KBM-7 (cell line): ENCODE results near the gene EIF4G2.

Experiments
- DNase-seq: peaks from one replicate; pipeline ENCODE4 v3.0.0-alpha.2; 2015
- in situ Hi-C: fragments of 300-500 bp; cut with MboI; formaldehyde crosslinking; loops from 2 replicates; pipeline ENCODE4 v1.14.3; 2020; ENCODE audit warnings: low sequenced_read_pairs, low pct_unique_long_range_greater_than_20kb, mixed read lengths

EIF4G2 gene

GRCh38 chr11:10813945-10814344, 5.2 kb upstream of the EIF4G2 start:
- in situ Hi-C loops: no loop called here
- DNase-seq: no peak

DNA sequence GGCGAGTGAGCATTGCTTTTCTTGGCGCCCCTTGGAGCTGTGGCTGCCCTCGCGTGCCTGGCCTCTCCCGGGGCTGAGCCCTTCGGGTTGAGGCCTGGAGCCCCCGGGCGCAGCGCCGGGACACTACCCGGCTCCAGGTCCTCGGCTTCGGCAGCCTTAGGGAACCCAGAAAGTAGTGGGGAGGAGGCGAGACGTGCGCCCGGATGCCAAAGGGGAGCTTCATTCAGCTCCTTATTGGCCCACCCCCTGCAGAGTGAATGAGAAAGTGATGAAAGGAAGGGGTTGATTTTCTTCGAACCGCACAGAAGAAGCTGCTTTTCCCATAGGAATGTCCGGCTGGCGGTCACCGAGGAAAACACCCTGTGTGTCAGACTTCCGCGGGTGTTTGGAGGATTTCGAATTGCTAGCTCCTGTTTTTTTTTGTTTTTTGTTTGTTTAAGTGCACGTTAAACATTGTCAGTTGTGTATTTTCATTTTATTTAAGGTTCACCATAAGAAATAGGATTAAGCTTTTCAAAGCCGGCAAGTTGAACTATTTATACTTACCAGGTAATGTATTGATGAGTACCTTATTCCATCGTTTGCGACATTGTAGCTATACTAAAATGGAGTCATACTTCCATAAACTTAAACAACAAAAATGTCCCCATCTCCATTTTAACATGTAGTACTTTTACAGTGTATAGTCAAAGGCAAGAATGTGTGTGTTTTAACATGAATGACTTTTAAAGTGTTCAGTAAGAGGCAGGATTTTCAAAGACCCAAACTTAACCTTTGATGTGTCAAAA, 841 bp upstream of the EIF4G2 start:
- no peak for DNase-seq
- in situ Hi-C loops: no loop called here

DNA sequence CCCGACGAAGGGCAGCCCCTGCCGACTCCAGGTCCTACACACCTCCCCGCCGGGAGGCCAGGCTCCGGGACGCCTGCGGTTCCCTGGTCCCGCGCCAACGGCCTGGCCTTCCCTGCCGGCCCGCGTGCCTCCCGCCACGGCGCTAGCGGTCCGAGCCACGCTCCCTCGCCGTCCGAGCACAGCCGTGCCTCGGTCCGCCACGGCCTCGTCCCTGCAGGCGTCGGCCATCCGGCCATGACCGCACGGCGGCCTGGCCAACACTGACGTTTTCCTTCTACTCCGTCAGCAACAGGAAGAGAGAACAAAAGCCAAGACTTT, 532 bp downstream of the EIF4G2 start:
- DNase-seq: no peak
- in situ Hi-C loops: no loop called here

DNA sequence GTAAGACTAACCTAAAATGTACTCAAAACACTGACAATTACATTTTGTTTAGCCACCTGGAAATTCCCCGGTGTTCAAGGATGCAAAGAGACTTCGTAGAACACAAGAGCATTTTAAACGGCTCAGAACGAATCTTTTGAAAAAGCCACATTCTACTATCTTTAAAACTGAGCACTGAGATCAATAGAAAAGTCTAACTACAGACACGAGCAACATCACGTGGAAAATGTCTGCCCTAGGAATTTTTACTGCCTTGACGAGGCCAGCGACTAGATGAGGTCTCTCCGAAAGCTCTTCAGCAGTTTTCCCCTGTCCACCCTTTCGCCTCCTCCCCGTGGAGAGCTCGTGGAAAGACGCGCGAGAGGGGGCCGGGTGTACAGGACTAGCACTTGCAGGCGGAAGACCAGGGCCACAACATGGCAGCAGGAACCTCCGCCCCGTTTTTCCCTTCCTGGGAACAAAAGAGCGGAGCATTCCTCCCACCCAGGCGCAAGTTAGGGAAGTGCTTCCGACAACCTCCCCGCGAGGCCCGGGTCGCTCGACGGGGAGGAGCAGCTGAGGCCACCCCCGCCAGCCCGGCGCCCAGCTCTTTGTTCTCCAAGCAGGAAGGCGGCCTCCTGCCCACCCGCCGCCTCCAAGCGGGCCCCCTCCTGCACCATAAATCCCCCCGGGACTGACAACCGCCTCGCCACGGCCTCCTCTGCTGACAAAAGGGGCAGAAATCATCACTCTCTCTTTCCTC, 1.1 kb downstream of the EIF4G2 start:
- in situ Hi-C loops: no loop called here
- peak; percentile 59 for DNase-seq

GRCh38 chr11:10806206-10806605, 2.5 kb downstream of the EIF4G2 start:
- DNase-seq: no peak
- in situ Hi-C loops: no loop called here

- in situ Hi-C loops: no loop called here
- DNase-seq: no peak
Observed at GRCh38 chr11:10805741-10806140, 3.0 kb downstream of the EIF4G2 start.

DNA sequence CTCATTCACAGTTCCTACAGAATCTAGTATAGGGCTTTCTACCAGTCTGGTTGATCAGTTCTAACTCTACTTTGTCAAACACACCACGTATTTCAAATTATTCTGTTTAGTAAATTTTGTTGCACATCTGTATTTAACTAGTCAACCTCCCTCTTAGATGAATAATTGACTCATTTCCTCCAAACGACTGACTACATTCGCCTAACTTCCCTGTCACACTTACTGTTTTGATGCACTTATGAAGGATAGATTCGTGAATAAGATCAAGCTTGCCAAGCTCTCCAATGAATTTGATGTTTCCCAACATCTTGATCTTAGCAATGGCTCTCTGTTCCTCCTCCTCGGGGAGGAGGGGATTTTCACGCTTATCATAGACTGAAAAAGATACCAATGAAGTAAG, 5.0 kb downstream of the EIF4G2 start:
- in situ Hi-C loops: no loop called here
- DNase-seq: no peak

DNA sequence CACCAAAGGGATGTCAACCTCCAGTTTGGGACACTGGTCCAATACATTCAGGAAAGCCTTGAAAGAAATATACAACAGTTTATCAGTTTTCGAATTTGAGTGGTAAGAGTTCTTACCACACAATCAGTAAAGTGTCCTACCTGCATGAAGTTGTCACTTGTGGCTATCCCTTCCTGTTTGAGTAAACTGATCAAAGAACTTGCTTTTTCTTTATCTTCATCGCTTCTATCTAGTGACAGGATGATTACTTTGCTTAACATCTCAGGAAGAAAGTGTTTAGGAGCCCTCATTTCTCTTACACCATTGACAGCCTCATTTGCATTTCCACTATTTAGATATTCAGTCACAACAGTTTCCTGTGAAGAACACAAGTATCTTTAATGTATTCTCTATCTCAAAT, 8.4 kb downstream of the EIF4G2 start:
- in situ Hi-C loops: no loop called here
- no peak for DNase-seq

DNA sequence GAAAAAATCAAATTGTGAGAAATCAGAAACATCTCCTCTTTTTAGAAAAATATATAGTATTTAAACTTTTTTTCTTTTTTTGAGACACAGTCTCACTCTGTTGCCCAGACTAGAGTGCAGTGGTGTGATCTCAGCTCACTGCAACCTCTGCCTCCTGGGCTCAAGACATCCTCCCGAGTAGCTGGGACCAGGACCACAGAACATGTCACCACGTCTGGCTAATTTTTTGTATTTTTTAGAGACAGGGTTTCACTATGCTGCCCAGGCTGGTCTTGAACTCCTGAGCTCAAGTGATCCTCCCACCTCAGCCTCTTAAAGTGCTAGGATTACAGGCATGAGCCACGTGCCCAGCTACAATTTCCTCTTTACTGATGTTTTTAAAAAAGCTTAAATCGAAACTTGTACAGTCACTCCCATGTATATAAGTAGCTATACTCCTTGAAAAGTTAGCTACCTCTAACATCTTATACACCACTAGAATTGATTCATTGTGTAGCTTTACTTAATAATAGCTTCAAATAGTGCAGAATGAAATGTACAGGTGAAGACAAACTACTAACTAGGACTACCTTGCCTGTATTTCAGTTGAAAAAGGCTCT, 10.3 kb downstream of the EIF4G2 start:
- no peak for DNase-seq
- in situ Hi-C loops: loop anchor here (10.0 to 25.0 kb wide), 2 partner anchors 226 to 989 kb away; no protein-coding TSS in a partner anchor

DNA sequence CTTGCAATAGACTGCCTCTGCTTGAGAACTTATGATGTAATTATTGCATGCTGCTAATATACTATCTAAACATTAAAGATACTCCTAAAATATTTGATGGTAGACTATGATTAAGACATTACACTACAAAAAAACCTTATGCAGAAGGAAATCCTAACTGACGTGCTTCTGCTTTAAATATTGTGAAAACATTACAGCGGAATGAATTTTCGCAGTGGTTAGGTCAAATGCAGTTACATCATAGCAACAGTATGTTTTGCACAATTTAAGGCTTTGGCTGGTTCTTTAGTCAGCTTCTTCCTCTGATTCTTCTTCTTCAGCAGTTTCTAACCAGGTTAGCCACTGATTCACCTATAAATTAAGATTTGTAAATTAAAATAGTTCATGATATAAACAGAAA, 11.2 kb downstream of the EIF4G2 start:
- DNase-seq: no peak
- in situ Hi-C loops: loop anchor here (10.0 to 25.0 kb wide), 2 partner anchors 227 to 990 kb away; no protein-coding TSS in a partner anchor

DNA sequence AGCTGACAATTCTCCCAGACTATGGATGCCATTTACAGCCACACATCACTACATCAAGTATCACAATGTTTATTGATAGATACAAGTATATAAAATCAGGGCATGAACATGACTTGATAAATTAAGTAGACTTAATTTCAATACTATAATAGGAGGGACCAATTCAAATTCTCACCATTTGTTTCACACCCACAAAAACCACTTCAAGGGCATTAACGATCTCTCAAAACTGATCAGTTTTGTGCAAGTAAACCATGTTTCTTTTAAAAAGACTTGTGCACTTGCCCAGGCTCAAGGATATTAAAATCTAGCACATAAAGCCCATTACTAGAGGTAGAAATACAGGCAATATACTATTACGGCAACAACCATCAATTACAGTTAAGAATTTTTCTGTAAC, 11.7 kb downstream of the EIF4G2 start:
- DNase-seq: no peak
- in situ Hi-C loops: loop anchor here (10.0 to 25.0 kb wide), 2 partner anchors 228 to 990 kb away; no protein-coding TSS in a partner anchor

DNA sequence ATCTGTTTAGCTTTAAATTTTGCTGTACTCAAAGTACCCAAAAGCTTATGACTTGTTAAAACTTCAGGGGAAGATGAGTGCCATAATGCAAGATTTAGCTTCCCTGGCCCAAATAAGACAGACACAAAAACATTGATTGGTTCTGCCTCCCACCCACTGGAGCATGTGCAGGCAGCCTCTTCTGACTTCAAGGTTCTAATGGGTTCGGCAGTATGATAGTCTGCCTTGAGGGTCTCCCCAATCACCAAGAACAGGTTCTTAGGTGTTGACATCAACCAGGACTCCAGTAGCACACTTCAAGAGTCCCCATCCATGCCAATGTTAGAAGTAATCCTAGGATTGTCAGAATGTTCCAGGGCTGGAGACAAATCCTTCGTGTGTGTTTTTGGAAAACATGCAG, 12.5 kb downstream of the EIF4G2 start:
- in situ Hi-C loops: loop anchor here (10.0 to 25.0 kb wide), 2 partner anchors 229 to 991 kb away; no protein-coding TSS in a partner anchor
- no peak for DNase-seq

GRCh38 chr11:10793470-10794255, 15.1 kb downstream of the EIF4G2 start:
- no peak for DNase-seq
- in situ Hi-C loops: loop anchor here (10.0 to 25.0 kb wide), 2 partner anchors 231 to 994 kb away; no protein-coding TSS in a partner anchor

DNA sequence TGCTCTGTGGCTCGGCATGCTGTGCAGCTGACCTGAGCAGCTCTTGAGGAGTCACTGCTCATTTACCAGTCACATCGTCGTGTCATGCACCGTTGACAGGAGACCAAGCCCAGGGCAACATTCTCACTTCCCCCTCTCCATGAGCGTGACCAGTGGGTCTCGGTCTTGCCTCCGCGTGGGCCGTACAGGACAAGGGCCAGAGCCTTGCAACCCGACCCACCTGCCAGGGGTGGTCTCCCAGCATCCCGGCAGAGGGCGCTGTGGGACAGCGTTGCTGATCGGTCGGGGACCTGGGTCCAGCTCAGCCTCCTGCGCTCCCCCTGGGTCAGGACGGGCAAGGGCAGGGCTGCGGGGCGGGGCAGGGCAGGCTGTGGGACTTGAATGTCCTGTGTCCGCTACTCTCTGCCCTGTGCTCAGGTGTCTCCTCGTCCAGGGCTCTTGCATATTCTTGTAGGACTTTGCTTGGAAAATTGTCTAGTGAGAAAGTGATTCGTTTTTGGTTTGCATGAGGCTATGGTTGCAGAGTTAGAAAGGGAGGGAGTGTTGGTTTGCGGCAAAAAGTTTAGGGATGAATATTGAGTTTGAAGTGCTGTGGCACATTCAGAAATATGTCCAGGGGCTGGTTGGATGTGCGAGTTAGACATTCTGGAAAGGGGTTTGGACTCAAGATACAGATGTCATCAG, 16.2 kb downstream of the EIF4G2 start:
- in situ Hi-C loops: loop anchor here (10.0 to 25.0 kb wide), 2 partner anchors 232 to 995 kb away; no protein-coding TSS in a partner anchor
- DNase-seq: peak; percentile 79

DNA sequence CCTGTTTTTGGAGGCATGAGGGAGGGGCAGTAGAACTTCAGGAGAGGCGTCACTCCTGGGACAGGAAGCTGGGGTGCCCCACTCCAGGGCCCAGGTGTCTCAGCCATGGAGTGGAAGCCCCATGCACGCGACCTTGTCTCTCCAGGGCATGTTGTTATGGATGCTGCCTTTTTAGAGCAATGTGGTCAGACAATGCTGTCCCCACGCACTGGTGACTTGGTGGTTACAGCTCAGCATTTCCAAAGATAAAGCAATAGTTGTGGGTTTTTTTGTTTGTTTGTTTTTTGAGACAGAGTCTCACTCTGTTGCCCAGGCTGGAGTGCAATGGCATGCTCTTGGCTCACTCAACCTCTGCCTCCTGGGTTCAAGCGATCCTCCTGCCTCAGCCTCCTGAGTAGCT, 22.3 kb downstream of the EIF4G2 start:
- in situ Hi-C loops: loop anchor here (25.0 kb wide), 1 partner anchor 1001 kb away; no protein-coding TSS in a partner anchor

DNA sequence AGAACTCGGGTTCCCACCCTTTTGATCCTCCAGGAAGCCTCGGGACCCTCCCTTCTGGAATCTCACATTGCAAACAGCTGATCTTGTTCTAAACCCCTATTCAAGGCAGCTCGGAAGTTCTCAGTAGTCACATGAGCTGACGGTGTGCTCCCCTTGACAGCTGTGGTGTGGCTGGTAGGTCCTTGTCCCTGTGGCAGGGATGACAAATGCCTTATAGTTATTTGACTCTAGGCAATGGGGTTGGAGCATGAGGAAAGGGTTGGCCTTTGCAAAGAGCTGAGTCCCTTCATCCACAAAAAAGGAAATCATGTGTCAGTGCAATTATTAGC, 23.6 kb downstream of the EIF4G2 start:
- in situ Hi-C loops: loop anchor here (25.0 kb wide), 1 partner anchor 1002 kb away; no protein-coding TSS in a partner anchor
- DNase-seq: no peak

More for the DNA sequence above, 22.3 kb downstream of the EIF4G2 start:
- DNase-seq: no peak

- no peak for DNase-seq
- in situ Hi-C loops: loop anchor here (25.0 kb wide), 1 partner anchor 1003 kb away; no protein-coding TSS in a partner anchor
Observed at GRCh38 chr11:10784232-10785145, 24.2 kb downstream of the EIF4G2 start.
